Psoas muscle (tissue), 8 donors: Measurements from ENCODE around the gene ZNF710. TPM values are rescaled to one million over a fixed set of nuclear protein-coding genes. Genes with fewer than 3 reads are reported as not detected.
A peak's percentile ranks its signal among the peaks of the same experiment; 100 is the strongest.

Experiments
- ATAC-seq, 4 donors: fragments of 200-7000 bp; cut with Tn5 transposase; one replicate each; pipeline ENCODE4 v1.9.1; 2020; ENCODE audit warnings: moderate library complexity in 3 of 4, mild to moderate bottlenecking in 2 of 4
- DNase-seq, 2 donors: peaks; one replicate each; pipeline ENCODE4 v3.0.0-alpha.2; 2020
- H3K27ac ChIP-seq: fragments of 200-600 bp; one replicate; pipeline ENCODE4 v1.8.0; 2022
- H3K27me3 ChIP-seq, 3 donors: fragments of 200-600 bp in 1 of 3; one replicate each; pipeline versions ENCODE4 v1.6.1 to v1.8.0; 2013 to 2022; ENCODE audit warnings: low read length in 2 of 3, mild to moderate bottlenecking in 2 of 3, moderate library complexity in 1 of 3; ENCODE audit not compliant: insufficient read depth in 3 of 3
- H3K36me3 ChIP-seq, 2 donors: fragments of 200-600 bp in 1 of 2; one replicate each; pipeline versions ENCODE4 v1.6.1 to v1.8.0; 2013 to 2022; ENCODE audit warnings: low read depth in 1 of 2, mild to moderate bottlenecking in 1 of 2, moderate library complexity in 1 of 2; ENCODE audit not compliant: insufficient read depth in 1 of 2
- H3K4me1 ChIP-seq: fragments of 200-600 bp; one replicate; pipeline ENCODE4 v1.8.0; 2022
- H3K4me3 ChIP-seq: fragments of 200-600 bp; one replicate; pipeline ENCODE4 v1.8.0; 2022; ENCODE audit warnings: mild to moderate bottlenecking
- H3K9me3 ChIP-seq: fragments of 200-600 bp; one replicate; pipeline ENCODE4 v1.8.0; 2022
- WGBS, 3 donors: extraction: QIAGEN DNeasy Blood & Tissue Kit; methylation state at CpG; one replicate each; pipeline versions ENCODE4 v1.1.6 to v1.1.7; 2013; 5-methylcytosine and 5-hydroxymethylcytosine counted together
- intact Hi-C, 2 donors: fragments of 100-400 bp; cut with DNase I; formaldehyde crosslinking; loops; one replicate each; pipeline versions ENCODE4 v1.11.0 to v1.14.2; 2022
- polyA plus RNA-seq, 3 donors: library from polyadenylated mRNA; stranded (reverse); fragments of 200-250 nt; gene quantifications; one replicate each; pipeline ENCODE4 v1.2.3, GENCODE V29; 2013
- total RNA-seq, 4 donors: library from RNA; stranded (reverse); fragmentation: NEBNext Ultra II Directional in 2 of 4; extraction: Animal tissue kit (Norgen Biotek cat#: 25700) in 2 of 4; gene quantifications; one replicate each; pipeline versions ENCODE4 v1.2.1 to v1.2.4, GENCODE V29; 2021 to 2023
- TF ChIP-seq, protein P1 (sequence below): fragments of 200-600 bp; IDR thresholded peaks from one replicate; pipeline ENCODE4 v1.8.0; 2022; ENCODE audit warnings: antibody characterized with exemption
- donor health status: healthy with polysubstance abuse.
- donor health status: DM: no; HTN: no; CAD: no; lungs with moderate emphysema.
- donor health status: Bipolar disorder and iron deficiency.
- donor health status: healthy.
- donor health status: DM: yes; HTN: yes; CAD: no.
- donor health status: DM: no; HTN: no; CAD: no.
- donor health status: DM: no; HTN: no; CAD: no.
- donor health status: DM: yes; HTN: yes; CAD: no.

ZNF710 gene
- total and polyA plus RNA-seq, 7 donors = 1.3 to 8.1 (median 4.5) TPM

DNA sequence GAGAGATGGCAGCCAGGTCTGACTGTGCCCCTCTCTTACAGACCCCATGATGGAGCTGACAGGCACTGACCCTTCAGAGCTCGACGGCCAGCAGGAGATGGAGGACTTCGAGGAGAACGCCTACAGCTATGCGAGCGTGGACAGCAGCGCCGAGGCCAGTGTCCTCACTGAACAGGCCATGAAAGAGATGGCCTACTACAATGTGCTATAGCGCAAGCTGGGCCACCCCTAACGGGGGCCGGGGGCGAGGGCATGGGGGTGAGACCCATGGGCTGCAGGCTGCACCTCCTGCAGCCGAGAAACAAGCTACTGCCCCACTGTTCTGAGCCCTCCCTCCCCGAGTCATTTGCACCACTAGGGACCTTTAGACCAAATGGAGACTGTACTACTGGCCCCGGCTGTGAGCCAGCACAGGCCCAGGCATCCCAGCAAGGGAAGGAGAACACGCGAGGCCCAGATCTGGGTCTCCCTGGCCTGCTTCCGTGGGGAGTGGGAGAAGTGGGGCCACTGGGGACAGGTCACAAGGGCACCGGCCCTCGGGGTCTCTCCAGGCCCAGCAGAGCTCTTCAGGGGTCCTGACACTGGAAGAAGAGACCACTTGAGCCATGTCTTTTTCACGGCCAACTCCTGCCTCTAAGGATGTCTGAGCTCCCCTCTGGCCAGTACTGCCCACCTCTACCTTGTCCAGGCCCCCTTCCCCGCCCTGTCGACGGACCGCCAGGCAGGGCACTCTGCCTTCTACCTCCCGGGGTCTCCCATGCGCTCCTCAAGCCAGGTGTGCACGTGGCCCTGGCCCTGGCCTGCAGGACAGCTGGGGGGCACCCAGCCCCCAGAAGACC, 78.7 kb downstream of the ZNF710 start:
- no peak overlapping the region for H3K4me3 ChIP-seq
- DNase-seq (no peak), ATAC-seq (no peak)
- peaks cover 2 to 68% of the 10 kb centered on the region in 2 donors for H3K36me3 ChIP-seq
- WGBS, 3 donors = 85 to 88% (median 85%) methylated on average over 28 of the region's 28 CpGs
- TF ChIP-seq, protein P1, sequence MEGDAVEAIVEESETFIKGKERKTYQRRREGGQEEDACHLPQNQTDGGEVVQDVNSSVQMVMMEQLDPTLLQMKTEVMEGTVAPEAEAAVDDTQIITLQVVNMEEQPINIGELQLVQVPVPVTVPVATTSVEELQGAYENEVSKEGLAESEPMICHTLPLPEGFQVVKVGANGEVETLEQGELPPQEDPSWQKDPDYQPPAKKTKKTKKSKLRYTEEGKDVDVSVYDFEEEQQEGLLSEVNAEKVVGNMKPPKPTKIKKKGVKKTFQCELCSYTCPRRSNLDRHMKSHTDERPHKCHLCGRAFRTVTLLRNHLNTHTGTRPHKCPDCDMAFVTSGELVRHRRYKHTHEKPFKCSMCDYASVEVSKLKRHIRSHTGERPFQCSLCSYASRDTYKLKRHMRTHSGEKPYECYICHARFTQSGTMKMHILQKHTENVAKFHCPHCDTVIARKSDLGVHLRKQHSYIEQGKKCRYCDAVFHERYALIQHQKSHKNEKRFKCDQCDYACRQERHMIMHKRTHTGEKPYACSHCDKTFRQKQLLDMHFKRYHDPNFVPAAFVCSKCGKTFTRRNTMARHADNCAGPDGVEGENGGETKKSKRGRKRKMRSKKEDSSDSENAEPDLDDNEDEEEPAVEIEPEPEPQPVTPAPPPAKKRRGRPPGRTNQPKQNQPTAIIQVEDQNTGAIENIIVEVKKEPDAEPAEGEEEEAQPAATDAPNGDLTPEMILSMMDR = no peak
- H3K27me3 ChIP-seq = no peaks in the 10 kb centered on the region
- intact Hi-C loops = loop anchor here in 1 of 2 donors (5.0 kb wide), 1 partner anchor 188 kb away; the partner anchor contains the start of gene AP3S2
- H3K27ac ChIP-seq = no peak overlapping the region
- peaks cover 18% of the 10 kb centered on the region for H3K4me1 ChIP-seq
- no peaks in the 10 kb centered on the region for H3K9me3 ChIP-seq

DNA sequence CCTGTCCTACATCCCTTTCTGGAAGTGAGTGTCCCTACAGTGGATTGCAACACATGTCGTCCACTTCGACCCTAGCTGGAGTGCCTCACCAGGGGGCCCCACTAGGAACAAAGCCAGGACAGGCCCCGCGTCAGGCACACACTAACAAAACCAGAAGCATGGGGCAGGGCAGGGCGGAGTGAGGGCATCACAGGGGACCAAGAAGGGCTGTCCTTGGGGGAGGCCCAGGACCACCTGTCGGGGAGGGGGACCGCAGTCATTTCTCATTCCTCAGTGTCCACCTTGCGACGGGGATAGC, 79.3 kb downstream of the ZNF710 start:
- H3K4me1 ChIP-seq = peaks cover 15% of the 10 kb centered on the region
- H3K4me3 ChIP-seq = no peak overlapping the region
- DNase-seq (no peak), ATAC-seq (no peak)
- H3K36me3 ChIP-seq = peaks cover 2 to 73% of the 10 kb centered on the region in 2 donors
- H3K9me3 ChIP-seq = no peaks in the 10 kb centered on the region
- intact Hi-C loops = no loop called here
- WGBS, 3 donors = 72 to 73% (median 72%) methylated on average over 9 of the region's 9 CpGs
- no peaks in the 10 kb centered on the region for H3K27me3 ChIP-seq
- H3K27ac ChIP-seq = no peak overlapping the region
- TF ChIP-seq, protein P1 = no peak

DNA sequence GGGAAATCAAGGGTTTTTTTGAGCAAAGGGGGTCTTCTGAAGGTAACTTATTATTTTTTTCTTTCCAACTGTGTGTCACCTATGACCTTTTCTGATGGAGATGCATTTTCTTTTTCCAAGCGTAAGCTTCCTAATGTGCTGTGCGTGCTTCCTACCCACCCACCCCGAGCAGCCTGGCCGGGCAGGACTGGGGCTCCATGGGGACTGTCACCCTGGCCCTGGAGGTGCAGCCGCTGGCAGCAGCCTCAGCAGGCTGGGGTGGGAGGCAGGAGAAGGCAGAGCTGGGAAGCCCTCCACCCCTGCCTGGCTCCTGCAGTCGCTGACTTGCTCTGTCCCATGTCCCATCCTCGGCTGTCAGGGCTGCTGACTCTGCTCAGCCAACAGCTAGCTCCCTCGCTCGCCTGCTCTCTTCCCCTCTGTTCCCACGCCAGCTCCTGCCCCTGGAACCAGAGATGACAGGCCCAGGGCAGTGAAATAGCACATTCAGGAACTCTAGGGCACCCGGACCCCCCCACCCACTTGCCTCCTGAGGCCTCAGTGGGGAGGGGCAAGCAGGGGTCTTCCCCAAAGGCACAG, 79.8 kb downstream of the ZNF710 start:
- TF ChIP-seq, protein P1 = no peak
- ATAC-seq (peak in 1 of 4 donors; percentile 11), DNase-seq (no peak)
- H3K4me1 ChIP-seq = peaks cover 10% of the 10 kb centered on the region
- H3K27ac ChIP-seq = no peak overlapping the region
- intact Hi-C loops = no loop called here
- no peaks in the 10 kb centered on the region for H3K9me3 ChIP-seq
- peaks cover 2 to 78% of the 10 kb centered on the region in 2 donors for H3K36me3 ChIP-seq
- 79 to 85% (median 81%) methylated on average over 11 of the region's 11 CpGs for WGBS, 3 donors
- H3K27me3 ChIP-seq = no peaks in the 10 kb centered on the region
- H3K4me3 ChIP-seq = no peak overlapping the region

DNA sequence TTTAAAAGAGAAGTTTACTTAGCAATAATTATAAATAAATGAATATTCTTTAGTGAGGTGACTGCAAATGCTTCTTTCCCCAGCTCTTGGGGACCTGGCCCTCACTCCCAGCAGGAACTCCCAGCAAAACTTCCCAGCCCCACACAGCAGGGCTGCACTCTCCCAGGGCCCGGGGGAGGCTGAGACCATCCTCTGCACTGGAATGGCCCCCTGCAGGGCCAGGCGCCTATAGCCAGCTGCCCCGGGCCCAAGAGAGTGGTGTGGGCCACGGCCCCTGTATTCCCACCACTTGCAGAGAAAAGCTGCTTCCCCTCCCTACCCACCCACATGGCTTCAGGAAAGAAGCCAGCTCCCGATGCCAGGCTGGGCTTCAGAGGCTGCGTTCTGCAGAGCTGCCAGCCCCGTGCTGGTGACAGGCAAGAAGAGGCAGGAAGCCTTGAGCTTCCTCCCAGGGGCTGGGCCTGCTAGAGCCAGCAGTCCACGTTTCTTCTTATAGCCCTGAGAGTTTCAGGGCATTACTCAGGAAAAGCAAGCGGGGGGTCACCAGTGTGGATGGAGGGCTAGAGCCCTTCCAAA, 81.1 kb downstream of the ZNF710 start:
- Histone ChIP-seq H3K27ac (no peak overlapping the region), H3K9me3 (no peaks in the 10 kb centered on the region), H3K4me3 (no peak overlapping the region), H3K27me3 (no peaks in the 10 kb centered on the region), H3K4me1 (no peaks in the 10 kb centered on the region), H3K36me3 (peaks cover 2 to 92% of the 10 kb centered on the region in 2 donors)
- intact Hi-C loops = no loop called here
- DNase-seq (no peak), ATAC-seq (no peak)
- TF ChIP-seq, protein P1 = no peak
- 32 to 44% (median 34%) methylated on average over 9 of the region's 9 CpGs for WGBS, 3 donors
